ENCODE measurements around the gene LRRC15.

Gene LRRC15

GRCh38 chr3:194369522-194370279, at the start of gene LRRC15:
Gene LRRC15 (minus strand): TSS chr3:194369743. CDS start chr3:194361043, 8,700 bp downstream.
- peaks cover 36% of the 10 kb centered on the region for H3K27me3 Mint-ChIP-seq
- intact Hi-C loops (cut with micrococcal nuclease), result no loop called here
- no peaks in the 10 kb centered on the region for H3K9me3 Mint-ChIP-seq
- no peak within 1 kb of the TSS for H3K4me3 Mint-ChIP-seq
- no peaks in the 10 kb centered on the region for H3K4me1 Mint-ChIP-seq (ENCODE audit: low read depth)
- no peaks in the 10 kb centered on the region for H3K36me3 Mint-ChIP-seq (ENCODE audit: low read depth)
- H3K27ac Mint-ChIP-seq, result no peak within 1 kb of the TSS

GRCh38 chr3:194418671-194419070, 49.1 kb upstream of the LRRC15 start:
- no peaks in the 10 kb centered on the region for H3K9me3 Mint-ChIP-seq
- peaks cover 5% of the 10 kb centered on the region for H3K4me1 Mint-ChIP-seq (ENCODE audit: low read depth)
- no peak overlapping the region for H3K4me3 Mint-ChIP-seq
- H3K27ac Mint-ChIP-seq, result no peak overlapping the region
- intact Hi-C loops (cut with micrococcal nuclease), result no loop called here
- H3K36me3 Mint-ChIP-seq (ENCODE audit: low read depth), result peaks cover 79% of the 10 kb centered on the region
- H3K27me3 Mint-ChIP-seq, result no peaks in the 10 kb centered on the region

- no peak overlapping the region for H3K27ac Mint-ChIP-seq
- no peaks in the 10 kb centered on the region for H3K4me1 Mint-ChIP-seq (ENCODE audit: low read depth)
- no peaks in the 10 kb centered on the region for H3K27me3 Mint-ChIP-seq
- no peak overlapping the region for H3K4me3 Mint-ChIP-seq
- H3K36me3 Mint-ChIP-seq (ENCODE audit: low read depth), result peaks cover 63% of the 10 kb centered on the region
- intact Hi-C loops (cut with micrococcal nuclease), result no loop called here
- H3K9me3 Mint-ChIP-seq, result no peaks in the 10 kb centered on the region
Observed at GRCh38 chr3:194407423-194407822, 37.9 kb upstream of the LRRC15 start.

GRCh38 chr3:194405766-194406165, 36.2 kb upstream of the LRRC15 start:
- peaks cover 48% of the 10 kb centered on the region for H3K36me3 Mint-ChIP-seq (ENCODE audit: low read depth)
- H3K27ac Mint-ChIP-seq, result no peak overlapping the region
- H3K27me3 Mint-ChIP-seq, result no peaks in the 10 kb centered on the region
- no peak overlapping the region for H3K4me3 Mint-ChIP-seq
- intact Hi-C loops (cut with micrococcal nuclease), result loop anchor here (2.0 kb wide), 1 partner anchor 73 kb away; no protein-coding TSS in a partner anchor
- H3K9me3 Mint-ChIP-seq, result no peaks in the 10 kb centered on the region
- no peaks in the 10 kb centered on the region for H3K4me1 Mint-ChIP-seq (ENCODE audit: low read depth)

GRCh38 chr3:194404365-194405140, 35.0 kb upstream of the LRRC15 start:
- peaks cover 6% of the 10 kb centered on the region for H3K27me3 Mint-ChIP-seq
- H3K9me3 Mint-ChIP-seq, result no peaks in the 10 kb centered on the region
- H3K36me3 Mint-ChIP-seq (ENCODE audit: low read depth), result peaks cover 35% of the 10 kb centered on the region
- peaks cover 5% of the 10 kb centered on the region for H3K4me1 Mint-ChIP-seq (ENCODE audit: low read depth)
- H3K27ac Mint-ChIP-seq, result no peak overlapping the region
- intact Hi-C loops (cut with micrococcal nuclease), result loop anchor here (2.0 kb wide), 1 partner anchor 72 kb away; no protein-coding TSS in a partner anchor
- no peak overlapping the region for H3K4me3 Mint-ChIP-seq

GRCh38 chr3:194401868-194402329, 32.4 kb upstream of the LRRC15 start:
- Mint-ChIP-seq H3K27me3 (peaks cover 33% of the 10 kb centered on the region), H3K9me3 (no peaks in the 10 kb centered on the region), H3K4me1 (ENCODE audit: low read depth) (peaks cover 24% of the 10 kb centered on the region), H3K4me3 (no peak overlapping the region), H3K36me3 (ENCODE audit: low read depth) (peaks cover 13% of the 10 kb centered on the region), H3K27ac (no peak overlapping the region)
- intact Hi-C loops (cut with micrococcal nuclease), result no loop called here

GRCh38 chr3:194401346-194401745, 31.8 kb upstream of the LRRC15 start:
- intact Hi-C loops (cut with micrococcal nuclease), result no loop called here
- Mint-ChIP-seq H3K27ac (no peak overlapping the region), H3K4me3 (no peak overlapping the region)

GRCh38 chr3:194399874-194400411, 30.4 kb upstream of the LRRC15 start:
- intact Hi-C loops (cut with micrococcal nuclease), result no loop called here
- Mint-ChIP-seq H3K4me3 (no peak overlapping the region), H3K27me3 (peaks cover 51% of the 10 kb centered on the region), H3K9me3 (no peaks in the 10 kb centered on the region), H3K36me3 (ENCODE audit: low read depth) (no peaks in the 10 kb centered on the region), H3K4me1 (ENCODE audit: low read depth) (peaks cover 34% of the 10 kb centered on the region), H3K27ac (no peak overlapping the region)

More at GRCh38 chr3:194401346-194401745, 31.8 kb upstream of the LRRC15 start:
- Mint-ChIP-seq H3K36me3 (ENCODE audit: low read depth) (peaks cover 13% of the 10 kb centered on the region), H3K9me3 (no peaks in the 10 kb centered on the region), H3K27me3 (peaks cover 37% of the 10 kb centered on the region), H3K4me1 (ENCODE audit: low read depth) (peaks cover 29% of the 10 kb centered on the region)

GRCh38 chr3:194399166-194399565, 29.6 kb upstream of the LRRC15 start, which contains the start of gene GP5:
Gene GP5 (minus strand): TSS chr3:194399266. CDS start chr3:194398282, 984 bp downstream.
- H3K4me3 Mint-ChIP-seq, result no peak within 1 kb of the TSS
- no peaks in the 10 kb centered on the region for H3K36me3 Mint-ChIP-seq (ENCODE audit: low read depth)
- peaks cover 34% of the 10 kb centered on the region for H3K4me1 Mint-ChIP-seq (ENCODE audit: low read depth)
- intact Hi-C loops (cut with micrococcal nuclease), result no loop called here
- peaks cover 57% of the 10 kb centered on the region for H3K27me3 Mint-ChIP-seq
- H3K9me3 Mint-ChIP-seq, result no peaks in the 10 kb centered on the region
- no peak within 1 kb of the TSS for H3K27ac Mint-ChIP-seq

- H3K9me3 Mint-ChIP-seq, result no peaks in the 10 kb centered on the region
Observed at GRCh38 chr3:194397757-194398312, 28.3 kb upstream of the LRRC15 start.

GRCh38 chr3:194396859-194397756, 27.6 kb upstream of the LRRC15 start:
- intact Hi-C loops (cut with micrococcal nuclease), result no loop called here
- Mint-ChIP-seq H3K27me3 (peaks cover 63% of the 10 kb centered on the region), H3K9me3 (no peaks in the 10 kb centered on the region), H3K27ac (no peak overlapping the region), H3K4me1 (ENCODE audit: low read depth) (peaks cover 34% of the 10 kb centered on the region), H3K36me3 (ENCODE audit: low read depth) (no peaks in the 10 kb centered on the region), H3K4me3 (peak overlapping the region; percentile 47)

More at GRCh38 chr3:194397757-194398312, 28.3 kb upstream of the LRRC15 start:
- no peaks in the 10 kb centered on the region for H3K36me3 Mint-ChIP-seq (ENCODE audit: low read depth)
- H3K4me3 Mint-ChIP-seq, result no peak overlapping the region
- intact Hi-C loops (cut with micrococcal nuclease), result no loop called here
- peaks cover 60% of the 10 kb centered on the region for H3K27me3 Mint-ChIP-seq
- peaks cover 34% of the 10 kb centered on the region for H3K4me1 Mint-ChIP-seq (ENCODE audit: low read depth)
- H3K27ac Mint-ChIP-seq, result no peak overlapping the region

- peaks cover 34% of the 10 kb centered on the region for H3K4me1 Mint-ChIP-seq (ENCODE audit: low read depth)
- intact Hi-C loops (cut with micrococcal nuclease), result no loop called here
- H3K4me3 Mint-ChIP-seq, result peak overlapping the region; percentile 11
- H3K9me3 Mint-ChIP-seq, result no peaks in the 10 kb centered on the region
- H3K27me3 Mint-ChIP-seq, result peaks cover 65% of the 10 kb centered on the region
- no peak overlapping the region for H3K27ac Mint-ChIP-seq
- no peaks in the 10 kb centered on the region for H3K36me3 Mint-ChIP-seq (ENCODE audit: low read depth)
Observed at GRCh38 chr3:194396539-194396858, 27.0 kb upstream of the LRRC15 start.
